HG03354 (cell line): Measurements from ENCODE around the gene WIPF2.

ENCODE experiments used
- ATAC-seq: cut with Tn5 transposase; IDR thresholded peaks from one replicate; pipeline ENCODE4 v1.9.1; 2021; ENCODE audit warnings: mild to moderate bottlenecking; ENCODE audit not compliant: unreplicated experiment, poor library complexity, severe bottlenecking

The WIPF2 gene, protein sequence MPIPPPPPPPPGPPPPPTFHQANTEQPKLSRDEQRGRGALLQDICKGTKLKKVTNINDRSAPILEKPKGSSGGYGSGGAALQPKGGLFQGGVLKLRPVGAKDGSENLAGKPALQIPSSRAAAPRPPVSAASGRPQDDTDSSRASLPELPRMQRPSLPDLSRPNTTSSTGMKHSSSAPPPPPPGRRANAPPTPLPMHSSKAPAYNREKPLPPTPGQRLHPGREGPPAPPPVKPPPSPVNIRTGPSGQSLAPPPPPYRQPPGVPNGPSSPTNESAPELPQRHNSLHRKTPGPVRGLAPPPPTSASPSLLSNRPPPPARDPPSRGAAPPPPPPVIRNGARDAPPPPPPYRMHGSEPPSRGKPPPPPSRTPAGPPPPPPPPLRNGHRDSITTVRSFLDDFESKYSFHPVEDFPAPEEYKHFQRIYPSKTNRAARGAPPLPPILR

DNA sequence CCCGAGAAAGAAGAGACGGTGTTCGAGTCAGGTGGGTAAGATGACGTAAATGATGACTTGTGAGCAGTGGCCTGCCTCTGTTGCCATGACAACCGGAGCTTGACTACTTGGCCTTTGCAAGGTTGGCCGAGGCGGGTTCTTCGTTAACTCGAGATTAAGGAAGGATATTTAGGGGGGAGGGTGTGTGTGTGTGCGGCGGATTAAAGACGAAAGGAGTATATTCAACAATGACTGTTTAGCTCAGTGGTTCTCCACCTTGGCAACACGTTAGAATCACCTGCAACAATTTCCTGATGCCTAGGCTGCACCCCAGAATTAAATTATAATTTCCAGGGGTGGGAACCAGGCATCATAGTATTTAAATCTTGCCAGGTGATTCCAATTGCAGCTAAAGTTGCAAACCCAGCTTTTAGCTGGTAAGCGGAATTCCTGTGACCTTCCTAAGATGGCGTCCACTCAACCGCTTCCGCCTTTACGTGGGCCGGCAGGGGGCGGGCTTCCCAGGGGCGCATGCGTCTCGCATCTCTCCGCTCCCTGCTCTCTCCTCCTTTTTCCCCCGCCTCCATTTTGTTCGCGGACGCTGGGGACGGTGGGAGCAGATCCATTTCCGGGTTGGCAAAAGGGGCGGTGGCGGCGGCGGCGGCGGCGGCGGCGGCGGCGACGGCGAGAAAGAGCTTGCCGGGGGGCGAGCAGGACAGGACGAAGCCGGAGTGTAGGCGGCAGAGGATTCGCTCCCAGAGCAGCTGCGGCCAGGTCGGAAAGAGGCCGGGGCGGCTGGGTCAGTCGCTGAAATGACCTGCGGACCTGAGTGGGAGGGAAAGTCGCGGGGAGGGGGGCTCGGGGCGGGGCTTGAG, at the start of gene WIPF2:
WIPF2 (plus strand) TSS at position 565 of the 854 bp plus-strand sequence. CDS start 37,156 bp downstream, outside the sequence.
- ATAC-seq: peak; percentile 93

DNA sequence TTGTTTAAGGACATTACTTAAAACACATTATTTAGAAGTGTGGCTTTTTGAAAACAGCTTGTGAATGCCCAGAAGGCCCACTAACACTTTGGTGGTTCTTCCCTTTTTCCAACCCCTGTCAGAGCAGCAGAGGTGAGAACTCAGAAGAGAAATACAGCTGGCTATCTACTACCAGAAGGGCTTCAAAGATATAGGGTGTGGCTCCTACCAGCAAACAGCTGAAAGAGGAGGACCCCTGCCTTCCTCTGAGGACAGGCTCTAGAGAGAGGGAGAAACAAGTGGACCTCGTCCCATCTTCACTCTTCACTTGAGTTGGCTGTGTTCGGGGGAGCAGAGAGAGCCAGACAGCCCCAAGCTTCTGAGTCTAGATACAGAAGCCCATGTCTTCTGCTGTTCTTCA, 48.8 kb upstream of the WIPF2 start:
- no peak for ATAC-seq

DNA sequence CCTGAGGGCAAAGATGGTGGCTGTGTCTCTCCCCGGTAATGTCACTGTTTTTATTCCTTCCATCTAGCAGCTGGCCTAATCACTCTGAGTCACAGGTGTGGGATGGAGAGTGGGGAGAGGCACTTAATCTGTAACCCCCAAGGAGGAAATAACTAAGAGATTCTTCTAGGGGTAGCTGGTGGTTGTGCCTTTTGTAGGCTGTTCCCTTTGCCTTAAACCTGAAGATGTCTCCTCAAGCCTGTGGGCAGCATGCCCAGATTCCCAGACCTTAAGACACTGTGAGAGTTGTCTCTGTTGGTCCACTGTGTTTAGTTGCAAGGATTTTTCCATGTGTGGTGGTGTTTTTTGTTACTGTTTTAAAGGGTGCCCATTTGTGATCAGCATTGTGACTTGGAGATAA, 47.4 kb upstream of the WIPF2 start:
- no peak for ATAC-seq

DNA sequence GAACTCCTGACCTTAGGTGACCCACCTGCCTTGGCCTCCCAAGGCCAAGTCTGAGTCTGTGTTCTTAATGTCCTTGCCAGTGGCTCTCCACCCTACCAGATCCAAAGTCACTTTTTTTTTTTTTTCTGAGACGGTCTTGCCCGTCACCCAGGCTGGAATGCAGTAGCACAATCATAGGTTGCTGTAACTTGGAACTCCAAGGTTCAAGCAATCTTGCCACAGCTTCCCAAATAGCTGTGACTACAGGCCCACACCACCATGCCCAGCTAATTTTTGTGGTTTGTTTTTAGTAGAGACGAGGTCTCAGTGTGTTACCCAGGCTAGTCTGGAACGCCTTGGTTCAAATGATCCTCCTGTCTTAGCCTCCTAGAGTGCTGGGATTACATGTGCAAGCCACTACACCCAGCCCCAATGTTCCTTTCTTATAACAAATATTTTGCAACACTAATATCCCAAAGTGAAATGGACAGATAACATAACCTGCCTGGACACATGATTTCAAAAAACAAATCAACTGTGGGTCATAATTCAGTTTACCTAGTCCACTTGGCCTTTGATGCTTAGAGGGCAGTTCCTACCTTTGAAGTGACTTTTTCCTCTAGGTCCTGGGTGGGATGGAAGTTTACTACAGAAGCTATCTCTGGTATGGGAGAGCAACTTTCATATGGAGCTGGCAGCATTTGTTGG, 45.9 kb upstream of the WIPF2 start:
- ATAC-seq: no peak

DNA sequence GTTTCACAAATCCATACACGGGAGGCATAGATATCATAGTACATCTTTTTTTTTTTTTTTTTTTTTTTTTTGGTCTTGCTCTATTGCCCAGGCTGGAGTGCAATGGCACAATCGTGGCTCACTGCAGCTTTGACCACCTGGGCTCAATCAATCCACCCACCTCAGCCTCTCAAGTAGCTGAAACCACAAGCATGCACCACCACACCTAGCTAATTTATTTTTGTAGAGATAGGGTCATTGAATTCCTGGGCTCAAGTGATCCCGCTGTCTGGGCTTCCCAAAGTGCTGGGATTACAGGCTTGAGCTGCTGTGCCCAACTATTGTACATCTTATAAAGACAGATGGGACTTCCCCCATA, 45.3 kb upstream of the WIPF2 start:
- ATAC-seq: no peak

DNA sequence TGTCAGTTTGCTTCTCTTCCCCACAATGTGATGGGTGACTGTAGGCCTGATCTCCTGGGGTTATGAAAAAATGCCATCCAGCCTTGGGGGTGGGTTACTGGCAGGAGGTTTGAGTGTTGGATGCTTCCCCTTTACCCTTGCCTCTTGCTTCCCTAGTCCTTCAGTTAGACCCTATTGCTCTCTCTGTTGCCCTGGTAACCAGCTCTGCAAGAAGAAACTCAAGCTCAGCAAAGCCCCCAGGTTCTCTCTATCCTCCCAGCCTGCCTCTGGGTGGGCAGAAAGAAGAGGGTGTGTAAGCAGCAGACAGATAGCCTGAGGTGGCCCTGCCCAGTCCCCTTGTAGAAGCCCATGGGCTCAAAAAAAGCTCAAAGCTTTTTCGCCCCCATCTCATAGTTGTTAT, 44.6 kb upstream of the WIPF2 start:
- no peak for ATAC-seq

DNA sequence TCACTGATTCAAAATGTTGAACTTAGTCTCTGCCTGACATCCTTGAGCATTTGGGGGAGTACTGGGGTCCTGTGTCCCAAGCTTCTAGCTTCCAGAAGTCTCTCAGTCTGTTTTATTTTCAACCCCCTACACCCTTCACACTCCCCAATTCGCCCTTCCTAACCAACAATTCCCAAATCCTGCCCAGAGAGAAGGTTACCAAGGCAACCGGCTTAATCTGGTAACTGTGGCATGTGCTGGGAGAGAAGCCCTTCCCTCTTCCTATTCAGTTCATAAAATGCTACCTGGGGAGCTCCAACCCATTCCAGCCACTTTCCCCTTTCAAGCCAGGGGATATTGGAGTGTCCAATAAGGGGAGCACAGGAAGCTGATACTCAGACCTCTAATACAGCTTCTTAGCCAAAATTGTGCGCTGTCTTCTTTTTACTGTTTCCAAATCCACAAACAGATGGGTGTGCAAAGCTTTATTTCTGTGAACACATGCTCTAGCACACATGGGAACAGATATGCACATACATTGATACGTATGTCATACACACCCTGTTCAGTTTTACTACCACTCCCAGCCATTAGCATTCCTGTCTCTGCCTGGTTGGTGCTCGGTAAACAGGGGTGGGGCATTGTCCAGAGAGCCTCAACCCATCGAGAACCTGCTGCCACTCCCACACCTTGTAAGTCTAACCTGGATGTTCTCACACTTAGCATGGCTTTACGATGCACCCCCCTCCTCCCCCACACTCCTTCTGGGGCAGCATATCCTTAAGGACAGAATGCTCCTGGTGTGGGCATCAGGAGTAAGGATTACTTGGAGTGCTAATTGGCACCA, 43.0 kb upstream of the WIPF2 start:
- no peak for ATAC-seq

DNA sequence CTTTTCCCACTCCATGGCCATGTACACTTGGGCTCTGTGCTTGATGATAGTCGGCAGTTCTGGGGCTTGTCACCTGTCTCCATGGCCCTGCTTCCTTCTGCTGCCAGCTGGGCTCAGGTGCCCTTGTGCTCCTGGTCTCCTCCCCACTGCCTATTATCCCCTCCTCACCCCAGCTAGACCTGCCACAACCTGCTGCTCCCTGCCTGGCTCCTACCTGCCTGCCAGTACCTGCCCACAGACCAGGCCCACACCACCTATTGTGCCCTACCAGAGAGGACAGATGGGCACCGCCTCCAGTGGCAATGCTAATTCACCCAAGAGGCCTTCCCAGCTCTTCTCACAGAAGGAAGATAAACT, 42.4 kb upstream of the WIPF2 start:
- ATAC-seq: no peak

DNA sequence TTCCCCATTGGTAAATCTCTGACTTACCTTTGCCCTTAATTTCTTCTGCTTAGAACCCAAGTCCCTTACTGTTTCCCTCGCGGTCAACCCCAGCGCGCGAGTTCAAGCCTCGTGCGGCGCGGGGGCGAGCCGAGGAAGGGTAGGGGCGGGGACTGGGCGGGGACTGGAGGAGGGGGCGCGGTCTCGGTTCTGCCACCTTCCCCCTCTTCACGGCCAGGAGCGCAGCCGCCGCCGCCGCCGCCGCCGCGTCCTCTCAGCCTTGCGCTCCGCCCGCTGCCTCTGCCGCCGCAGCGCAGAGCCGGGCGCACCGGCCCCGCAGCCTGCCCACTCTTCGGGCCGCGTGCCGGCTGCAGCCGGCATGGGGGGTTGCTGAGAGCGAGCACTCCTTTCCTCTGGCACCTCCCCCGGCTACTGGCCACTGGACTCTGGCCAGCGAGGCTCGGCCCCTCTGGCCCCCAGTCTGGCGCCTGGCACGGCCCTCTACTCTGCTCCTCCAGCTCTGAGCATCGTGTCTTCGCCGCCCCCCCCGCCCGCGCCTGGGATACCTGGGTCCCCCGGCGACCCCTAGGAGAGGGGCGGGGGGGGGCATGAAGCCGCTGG, 41.7 kb upstream of the WIPF2 start, which contains the start of gene RAPGEFL1:
RAPGEFL1 (plus strand) TSS at position 196 of the 600 bp plus-strand sequence; CDS start at position 588, 392 bp downstream.
- ATAC-seq: peak; percentile 74

DNA sequence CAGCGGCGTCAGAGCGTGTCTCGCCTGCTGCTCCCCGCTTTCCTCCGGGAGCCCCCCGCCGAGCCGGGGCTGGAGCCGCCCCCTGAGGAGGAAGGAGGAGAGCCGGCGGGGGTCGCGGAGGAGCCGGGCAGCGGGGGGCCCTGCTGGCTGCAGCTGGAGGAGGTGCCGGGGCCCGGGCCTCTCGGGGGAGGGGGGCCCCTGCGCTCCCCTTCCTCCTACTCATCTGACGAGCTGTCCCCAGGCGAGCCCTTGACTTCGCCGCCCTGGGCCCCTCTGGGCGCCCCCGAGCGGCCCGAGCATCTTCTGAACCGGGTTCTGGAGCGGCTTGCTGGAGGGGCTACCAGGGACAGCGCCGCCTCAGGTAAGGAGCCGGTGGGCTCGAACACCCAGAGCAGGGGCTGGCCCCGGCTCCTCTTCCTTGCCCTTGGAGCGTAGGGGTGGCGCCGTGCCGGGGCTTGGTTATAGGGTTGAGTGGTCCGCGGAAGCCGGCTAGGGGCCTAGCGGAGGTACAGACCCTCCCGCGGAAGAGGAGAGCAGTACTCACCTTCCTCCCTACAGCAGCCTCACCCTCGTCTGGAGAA, 41.0 kb upstream of the WIPF2 start:
- no peak for ATAC-seq

DNA sequence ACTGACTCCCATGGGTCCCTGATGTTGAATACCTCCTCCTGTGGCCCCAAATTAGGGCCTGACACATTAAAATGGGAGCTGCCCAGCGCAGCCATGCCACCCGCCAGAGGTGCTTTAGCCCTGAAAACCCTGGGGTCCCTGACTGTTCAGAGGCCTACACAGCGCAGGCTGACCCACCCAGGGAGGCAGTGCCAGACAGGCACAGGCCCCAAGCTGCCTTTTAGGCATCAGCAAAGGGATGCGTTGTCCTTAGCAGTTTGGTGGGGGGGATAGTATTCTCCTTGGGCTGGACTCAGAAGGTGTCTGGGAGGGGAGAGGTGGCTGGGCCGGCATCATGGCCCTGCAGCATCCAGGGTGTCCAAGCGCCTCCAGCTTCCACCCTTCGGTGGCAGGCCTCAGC, 40.4 kb upstream of the WIPF2 start:
- ATAC-seq: no peak

DNA sequence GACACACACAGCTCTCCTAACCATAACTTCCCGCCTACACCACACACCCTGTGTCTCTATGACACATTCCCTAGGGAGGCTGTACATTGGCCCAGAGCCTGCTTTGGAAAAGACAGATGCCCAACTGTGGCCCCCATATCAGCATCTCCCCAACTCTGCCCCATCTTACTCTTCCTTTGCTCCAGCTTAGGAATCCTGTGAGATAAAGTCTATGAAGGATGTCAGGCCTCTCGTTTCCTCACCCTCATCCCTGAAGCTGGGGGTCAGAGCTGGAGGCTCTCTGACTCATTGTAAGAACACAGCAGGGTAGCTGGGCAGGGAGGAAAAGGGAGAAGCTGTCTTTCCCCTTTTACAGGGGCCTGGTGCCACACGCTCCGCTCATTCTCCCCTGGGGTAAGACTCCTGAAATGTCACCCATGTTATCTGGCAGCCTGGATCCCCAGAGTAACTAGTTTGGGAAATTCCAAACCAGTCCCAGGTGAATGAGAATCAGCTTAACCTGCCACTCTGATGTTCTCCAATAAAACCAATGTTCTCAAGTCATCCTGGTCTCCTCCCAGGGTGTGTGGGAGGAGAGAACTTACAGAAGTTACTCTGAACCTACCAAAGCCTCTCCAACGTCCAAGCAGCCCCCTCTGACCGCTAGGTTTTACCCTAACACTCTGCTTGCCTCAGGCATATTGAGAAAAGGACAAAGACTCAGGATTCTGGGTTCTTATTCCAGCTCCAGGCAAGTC, 39.0 kb upstream of the WIPF2 start:
- ATAC-seq: no peak

DNA sequence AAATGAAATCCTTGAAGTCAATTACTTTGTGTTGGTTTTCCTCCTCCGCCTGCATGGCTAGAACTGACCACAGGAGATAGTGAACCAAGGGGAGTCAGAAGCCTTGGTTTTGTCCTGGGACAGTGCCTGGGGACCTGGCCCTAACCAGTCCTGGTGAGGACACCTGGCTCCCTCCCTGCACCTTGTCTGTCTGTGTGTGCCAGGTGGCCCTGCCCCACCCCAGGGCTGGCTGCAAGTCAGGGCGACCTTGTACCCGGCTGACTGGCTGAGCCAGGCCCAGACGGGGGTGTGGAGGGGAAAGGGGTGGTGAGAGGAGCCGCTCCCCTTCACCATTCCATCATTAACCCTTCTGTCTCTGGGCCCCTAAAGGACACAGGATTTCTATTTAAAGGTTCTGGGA, 38.4 kb upstream of the WIPF2 start:
- no peak for ATAC-seq

DNA sequence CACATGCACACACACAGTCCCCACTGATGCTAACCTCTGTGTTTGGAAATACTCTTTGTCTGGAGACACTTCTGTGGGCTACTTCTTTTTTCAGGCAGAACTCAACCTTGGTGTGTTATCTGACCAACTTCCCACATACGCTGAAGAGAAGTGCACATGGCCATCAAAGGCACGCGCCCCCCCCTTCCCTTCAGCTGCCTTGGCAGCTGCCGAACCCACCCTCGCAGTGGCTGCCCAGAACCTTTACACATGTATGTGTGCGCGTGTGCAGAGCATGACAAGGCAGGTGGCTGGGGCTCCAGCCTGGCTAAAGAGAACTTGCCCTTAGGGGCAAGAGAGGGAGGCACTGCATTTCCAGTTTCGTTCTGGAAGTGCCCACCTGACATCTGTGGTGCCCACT, 37.9 kb upstream of the WIPF2 start:
- no peak for ATAC-seq

DNA sequence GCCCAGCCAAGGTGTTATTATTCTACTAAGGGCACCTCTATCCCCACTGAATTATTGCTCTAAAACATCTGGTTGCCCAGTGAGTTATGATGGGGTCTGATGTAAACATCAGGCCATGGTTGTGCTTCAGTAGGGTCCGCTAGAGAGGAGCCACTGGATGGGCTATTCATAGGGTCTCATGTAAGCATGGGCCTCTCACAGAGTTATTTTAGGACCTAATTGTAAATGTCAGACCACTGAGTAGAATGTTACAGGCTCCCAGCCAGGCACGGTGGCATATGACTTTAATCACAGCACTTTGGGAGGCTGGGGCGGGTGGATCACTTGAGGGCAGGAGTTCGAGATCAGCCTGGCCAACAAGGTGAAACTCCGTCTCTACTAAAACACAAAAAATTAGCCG, 36.5 kb upstream of the WIPF2 start:
- ATAC-seq: no peak

DNA sequence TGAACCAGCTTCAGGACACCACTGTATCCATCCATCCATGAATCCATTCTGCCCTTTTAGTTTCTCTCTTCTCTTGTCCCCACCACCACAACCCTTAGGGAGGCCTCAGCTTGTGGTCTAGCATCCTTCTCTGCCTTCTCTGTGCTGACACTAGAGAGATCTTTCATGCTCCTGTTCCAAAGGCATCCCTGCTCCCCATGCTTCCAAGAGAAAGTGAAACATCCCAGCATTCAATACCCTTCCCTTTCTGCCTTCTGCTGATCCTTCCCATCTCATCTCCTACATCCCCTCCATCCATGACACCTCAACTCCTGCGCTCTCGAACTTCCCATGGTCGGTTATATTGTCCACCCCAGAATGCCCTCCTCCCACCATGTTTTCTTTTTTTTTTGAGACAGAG, 31.9 kb upstream of the WIPF2 start:
- no peak for ATAC-seq

DNA sequence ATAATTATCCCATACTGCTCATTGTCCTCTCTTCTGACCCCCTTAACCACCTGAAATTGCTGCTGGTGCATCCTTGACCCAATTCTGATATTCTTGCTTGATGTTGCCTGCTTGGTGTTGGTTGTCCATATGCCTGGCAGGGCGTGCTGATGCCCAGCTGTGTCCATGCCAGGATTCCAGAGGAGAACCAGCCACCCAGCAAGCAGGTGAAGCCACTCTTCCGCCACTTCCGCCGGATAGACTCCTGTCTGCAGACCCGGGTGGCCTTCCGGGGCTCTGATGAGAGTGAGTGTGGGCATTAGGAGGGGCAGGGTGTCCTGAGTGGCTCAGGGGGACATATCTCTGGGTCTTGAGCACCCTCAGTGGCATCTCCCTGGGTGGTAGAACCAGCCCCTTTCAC, 30.4 kb upstream of the WIPF2 start:
- ATAC-seq: no peak
